Thymus (tissue), 11 donors: Measurements from ENCODE around the gene TEPSIN. TPM values are rescaled to one million over a fixed set of nuclear protein-coding genes. Genes with fewer than 3 reads are reported as not detected.

Experiments
- DNase-seq, 9 donors: peaks; one replicate each; pipeline ENCODE4 v3.0.0-alpha.2; 2013; ENCODE audit warnings: low spot score in 9 of 9, low read depth in 6 of 9, missing footprints in 1 of 9
- H3K27ac ChIP-seq, 2 donors: one replicate each; pipeline ENCODE4 v1.5.1; 2013; ENCODE audit warnings: control low read depth in 1 of 2, low read depth in 1 of 2, low read length in 1 of 2, mild to moderate bottlenecking in 1 of 2, moderate library complexity in 1 of 2
- H3K27me3 ChIP-seq, 2 donors: one replicate each; pipeline ENCODE4 v1.5.1; 2013; ENCODE audit warnings: low read length in 1 of 2; ENCODE audit not compliant: control insufficient read depth in 2 of 2, insufficient read depth in 1 of 2
- H3K36me3 ChIP-seq, 2 donors: one replicate each; pipeline ENCODE4 v1.5.1; 2013; ENCODE audit warnings: low read length in 1 of 2, mild to moderate bottlenecking in 1 of 2, moderate library complexity in 1 of 2; ENCODE audit not compliant: control insufficient read depth in 2 of 2, insufficient read depth in 2 of 2
- H3K4me1 ChIP-seq, 2 donors: one replicate each; pipeline ENCODE4 v1.5.1; 2013; ENCODE audit warnings: low read length in 2 of 2; ENCODE audit not compliant: control insufficient read depth in 2 of 2, insufficient read depth in 2 of 2
- H3K4me3 ChIP-seq, 2 donors: one replicate each; pipeline ENCODE4 v1.5.1; 2013; ENCODE audit warnings: low read length in 2 of 2, control low read depth in 1 of 2, mild to moderate bottlenecking in 1 of 2
- H3K9me3 ChIP-seq, 2 donors: one replicate each; pipeline ENCODE4 v1.5.1; 2013; ENCODE audit warnings: low read length in 1 of 2, mild to moderate bottlenecking in 1 of 2; ENCODE audit not compliant: control insufficient read depth in 2 of 2, insufficient read depth in 1 of 2
- WGBS: extraction: QIAGEN DNeasy Blood & Tissue Kit; methylation state at CpG from one replicate; pipeline ENCODE4 v1.1.7; 2013; 5-methylcytosine and 5-hydroxymethylcytosine counted together
- polyA plus RNA-seq: library from polyadenylated mRNA; stranded (reverse); fragments of 200-250 nt; gene quantifications from one replicate; pipeline ENCODE4 v1.2.3, GENCODE V29; 2013
- total RNA-seq: library from RNA; stranded (reverse); fragments of 120-200 nt; gene quantifications from one replicate; pipeline ENCODE4 v1.2.4, GENCODE V29; 2013
- donor health status: healthy.

Gene TEPSIN
- total and polyA plus RNA-seq, 2 donors: 13.3 to 85.3 TPM

DNA sequence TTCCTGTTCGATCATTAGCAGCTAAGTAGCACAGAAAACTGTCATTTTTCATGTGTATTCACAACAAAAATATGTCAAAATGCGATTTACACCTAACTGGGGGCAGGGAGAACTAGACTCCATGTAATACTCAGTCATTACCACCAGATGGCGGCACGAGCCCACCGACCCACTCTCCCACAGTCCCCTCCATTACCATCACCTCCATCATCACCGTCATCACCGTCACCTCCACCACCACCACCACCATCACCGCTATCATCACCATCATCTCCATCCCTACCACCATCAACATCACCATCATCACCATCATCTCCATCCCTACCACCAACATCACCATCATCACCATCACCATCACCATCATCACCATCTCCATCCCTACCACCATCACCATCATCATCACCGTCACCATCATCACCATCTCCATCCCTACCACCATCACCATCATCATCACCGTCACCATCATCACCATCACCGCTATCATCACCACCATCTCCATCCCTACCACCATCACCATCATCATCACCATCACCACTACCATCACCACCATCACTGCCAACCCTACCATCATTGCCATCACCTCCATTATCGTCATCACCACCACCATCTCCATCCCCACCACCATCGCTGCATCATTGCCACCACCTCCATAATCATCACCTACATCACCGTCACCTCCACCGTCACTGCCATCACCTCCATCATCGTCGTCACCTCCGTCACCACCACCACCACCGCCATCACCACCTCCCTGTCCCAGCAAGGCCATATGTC, 14.7 kb upstream of the TEPSIN start:
- Histone ChIP-seq H3K4me3 (no peak overlapping the region), H3K9me3 (peaks cover 3 to 16% of the 10 kb centered on the region in 2 donors), H3K4me1 (peaks cover 4 to 45% of the 10 kb centered on the region in 2 donors), H3K36me3 (peaks cover 47 to 60% of the 10 kb centered on the region in 2 donors), H3K27me3 (no peaks in the 10 kb centered on the region), H3K27ac (no peak overlapping the region)
- DNase-seq: peak in 4 of 9 donors; percentile 41 to 73 (median 60)
- WGBS: 72% methylated on average over 19 of the region's 19 CpGs

DNA sequence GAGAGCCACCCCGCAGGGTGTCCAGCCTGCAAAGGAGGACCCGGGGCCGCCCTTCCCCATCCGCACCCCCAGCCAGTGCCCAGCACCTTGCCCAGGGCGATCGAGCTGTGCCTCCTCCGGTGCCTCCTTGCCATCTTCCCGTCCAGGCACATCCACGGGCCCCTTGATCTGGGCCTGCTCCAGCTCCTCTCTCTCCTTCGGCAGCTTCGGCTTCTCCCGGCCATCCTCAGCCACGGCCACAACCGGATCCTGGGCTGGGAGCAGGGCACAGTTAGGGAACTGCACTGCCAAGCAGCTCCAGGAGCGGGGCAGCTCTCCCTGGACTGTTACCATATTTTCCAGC, 14.1 kb upstream of the TEPSIN start:
- Histone ChIP-seq H3K27me3 (no peaks in the 10 kb centered on the region), H3K27ac (peak overlapping the region in 1 of 2 donors; percentile 87), H3K4me3 (no peak overlapping the region), H3K36me3 (peaks cover 45 to 55% of the 10 kb centered on the region in 2 donors), H3K4me1 (peaks cover 4 to 45% of the 10 kb centered on the region in 2 donors), H3K9me3 (peaks cover 3 to 16% of the 10 kb centered on the region in 2 donors)
- 96% methylated on average over 15 of the region's 15 CpGs for WGBS
- no peak for DNase-seq

DNA sequence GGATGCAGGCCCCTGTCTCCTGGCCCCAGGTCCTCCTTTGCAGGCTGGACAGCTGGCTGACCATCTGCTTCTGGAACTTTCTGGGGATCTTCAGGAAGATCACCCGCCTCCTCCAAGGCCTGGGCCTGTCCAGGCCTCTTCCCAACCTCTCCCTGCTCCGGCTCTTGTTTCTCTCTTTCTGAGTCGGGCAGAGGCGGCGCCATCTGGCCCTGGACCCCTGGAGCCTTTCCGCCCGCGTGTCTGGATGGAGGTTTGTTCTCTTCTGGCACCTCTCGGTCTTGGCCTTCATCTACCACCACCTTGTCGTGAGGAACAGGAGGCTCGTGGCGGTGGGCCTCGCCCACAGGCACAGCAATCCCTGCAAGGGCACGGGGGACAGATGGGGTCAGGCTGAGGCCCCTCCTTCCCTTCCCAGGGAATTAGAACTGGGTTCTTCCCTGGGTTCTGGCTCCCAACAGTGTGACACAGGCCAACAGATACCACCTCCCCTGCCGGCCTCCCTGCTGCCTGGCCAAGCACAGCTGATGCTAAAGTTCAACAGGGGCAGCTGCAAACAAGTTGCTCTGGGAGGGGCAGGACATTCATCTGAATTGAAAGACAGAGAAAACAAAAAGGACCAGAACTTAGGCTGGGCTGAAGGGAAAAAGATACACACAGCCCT, 13.6 kb upstream of the TEPSIN start:
- Histone ChIP-seq H3K9me3 (peaks cover 3 to 16% of the 10 kb centered on the region in 2 donors), H3K4me3 (no peak overlapping the region), H3K27ac (peak overlapping the region; percentile 74 to 87), H3K36me3 (peaks cover 41 to 50% of the 10 kb centered on the region in 2 donors), H3K27me3 (no peaks in the 10 kb centered on the region), H3K4me1 (peaks cover 4 to 45% of the 10 kb centered on the region in 2 donors)
- peak in 1 of 9 donors; percentile 16 for DNase-seq
- WGBS: 93% methylated on average over 15 of the region's 15 CpGs

DNA sequence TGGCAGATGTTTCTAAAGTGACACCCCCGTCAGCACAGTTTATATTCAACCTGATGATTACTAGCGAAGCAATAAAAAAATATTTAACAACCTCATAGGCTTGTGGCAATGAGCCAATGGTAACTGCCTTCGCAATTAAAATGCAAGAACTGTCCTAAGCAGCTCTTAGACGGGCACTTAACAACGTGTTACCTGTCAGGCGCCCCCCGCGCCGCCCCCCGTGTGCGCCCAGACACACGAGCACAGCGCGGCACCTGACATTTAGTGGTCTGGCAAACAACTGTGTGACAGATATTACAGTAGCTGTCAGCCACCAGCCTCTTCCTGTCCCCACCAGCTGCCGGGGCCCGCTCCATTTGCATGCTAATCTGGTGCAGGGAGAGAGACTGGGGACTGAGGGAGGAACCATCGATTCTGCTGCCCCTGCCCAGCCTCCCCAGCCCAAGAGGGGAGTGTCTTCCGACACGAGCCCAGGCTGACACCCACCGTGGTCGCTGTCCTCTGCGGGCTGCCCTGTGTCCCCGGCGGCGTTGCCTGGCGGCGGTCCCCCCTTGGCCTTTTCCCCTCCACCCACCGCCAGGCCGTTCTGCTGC, 12.9 kb upstream of the TEPSIN start:
- Histone ChIP-seq H3K36me3 (peaks cover 37 to 44% of the 10 kb centered on the region in 2 donors), H3K9me3 (peaks cover 3 to 16% of the 10 kb centered on the region in 2 donors), H3K27me3 (no peaks in the 10 kb centered on the region), H3K4me3 (no peak overlapping the region), H3K27ac (peak overlapping the region; percentile 74 to 87), H3K4me1 (peaks cover 4 to 45% of the 10 kb centered on the region in 2 donors)
- DNase-seq: peak in 6 of 9 donors; percentile 42 to 85 (median 64)
- 66% methylated on average over 29 of the region's 29 CpGs for WGBS

DNA sequence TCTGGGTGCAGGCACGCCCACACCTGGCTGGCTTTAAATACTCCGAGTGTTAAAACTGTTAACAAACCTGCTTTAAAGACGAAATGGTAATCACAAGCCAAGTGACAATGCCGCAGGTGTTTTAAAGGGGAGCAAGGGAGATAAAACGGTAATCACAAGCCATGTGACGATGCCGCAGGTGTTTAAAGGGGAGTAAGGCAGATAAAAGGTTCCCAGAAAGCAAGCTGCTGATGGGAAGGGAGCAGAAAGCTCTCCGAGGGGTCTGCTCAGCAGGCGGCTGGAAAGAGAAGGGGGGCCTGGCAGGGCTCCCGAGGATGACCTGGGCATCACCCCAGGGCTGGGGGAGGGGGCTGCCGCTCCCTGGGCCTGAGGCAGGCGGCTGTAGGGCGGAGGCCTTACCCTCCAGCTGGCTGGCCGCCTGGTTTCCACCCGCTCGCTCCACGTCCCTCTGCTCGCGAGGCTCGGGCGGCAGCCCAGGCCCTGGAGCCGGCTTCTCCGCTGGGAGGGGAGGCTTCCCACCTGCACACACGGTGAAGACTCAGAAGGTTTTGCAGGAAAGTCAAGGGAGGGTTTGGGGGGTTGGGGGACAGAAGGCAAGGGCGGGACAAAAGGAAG, 12.3 kb upstream of the TEPSIN start:
- peaks cover 4 to 45% of the 10 kb centered on the region in 2 donors for H3K4me1 ChIP-seq
- 59% methylated on average over 25 of the region's 25 CpGs for WGBS
- DNase-seq: peak in 4 of 9 donors; percentile 40 to 79 (median 50)
- no peaks in the 10 kb centered on the region for H3K27me3 ChIP-seq
- no peak overlapping the region for H3K4me3 ChIP-seq
- peaks cover 37 to 38% of the 10 kb centered on the region in 2 donors for H3K36me3 ChIP-seq
- H3K27ac ChIP-seq: peak overlapping the region; percentile 58 to 87
- peaks cover 3 to 16% of the 10 kb centered on the region in 2 donors for H3K9me3 ChIP-seq

DNA sequence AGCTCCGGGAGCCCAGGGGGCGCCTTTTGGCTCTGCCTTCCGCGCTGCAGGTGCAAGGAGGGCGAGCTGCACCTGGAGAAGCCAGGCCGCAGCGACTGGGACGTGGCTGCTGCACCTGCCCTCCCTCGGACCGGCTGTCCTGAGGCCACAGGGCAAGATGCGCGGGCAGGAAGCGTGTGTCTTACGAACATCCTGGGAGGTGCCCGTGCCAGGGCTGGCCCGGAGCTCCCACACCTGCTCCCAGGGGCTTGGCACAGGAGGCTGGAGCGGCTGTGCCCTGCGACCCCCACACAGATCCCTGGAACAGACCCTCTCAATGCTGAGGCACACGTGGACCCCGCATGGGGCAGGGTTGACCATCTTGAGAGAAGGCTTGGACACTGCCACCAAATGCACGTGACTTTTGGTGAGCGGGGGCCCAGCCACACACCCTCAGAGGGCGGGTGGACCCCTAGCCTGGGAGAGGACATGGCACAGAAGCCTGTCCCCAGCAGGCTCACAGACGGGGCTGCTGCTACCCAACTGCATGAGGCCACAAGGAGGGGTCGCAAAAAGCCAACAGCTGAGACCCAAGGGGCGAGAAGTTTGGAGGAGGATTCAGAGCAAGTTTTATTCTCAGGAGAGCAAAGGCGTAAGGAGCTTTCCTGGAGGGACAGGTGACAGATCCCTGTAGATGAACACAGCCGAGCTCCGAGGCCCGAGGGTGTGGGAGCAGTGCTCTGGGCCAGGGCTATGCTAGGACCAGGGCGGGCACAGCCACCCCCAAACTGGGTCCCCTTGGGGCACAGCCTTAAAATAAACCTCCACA, 11.6 kb upstream of the TEPSIN start:
- Histone ChIP-seq H3K36me3 (peaks cover 36 to 44% of the 10 kb centered on the region in 2 donors), H3K27me3 (no peaks in the 10 kb centered on the region), H3K4me3 (no peak overlapping the region), H3K27ac (peak overlapping the region; percentile 11 to 87), H3K4me1 (peaks cover 4 to 45% of the 10 kb centered on the region in 2 donors), H3K9me3 (peaks cover 3 to 16% of the 10 kb centered on the region in 2 donors)
- peak in 1 of 9 donors; percentile 15 for DNase-seq
- WGBS: 90% methylated on average over 31 of the region's 31 CpGs

DNA sequence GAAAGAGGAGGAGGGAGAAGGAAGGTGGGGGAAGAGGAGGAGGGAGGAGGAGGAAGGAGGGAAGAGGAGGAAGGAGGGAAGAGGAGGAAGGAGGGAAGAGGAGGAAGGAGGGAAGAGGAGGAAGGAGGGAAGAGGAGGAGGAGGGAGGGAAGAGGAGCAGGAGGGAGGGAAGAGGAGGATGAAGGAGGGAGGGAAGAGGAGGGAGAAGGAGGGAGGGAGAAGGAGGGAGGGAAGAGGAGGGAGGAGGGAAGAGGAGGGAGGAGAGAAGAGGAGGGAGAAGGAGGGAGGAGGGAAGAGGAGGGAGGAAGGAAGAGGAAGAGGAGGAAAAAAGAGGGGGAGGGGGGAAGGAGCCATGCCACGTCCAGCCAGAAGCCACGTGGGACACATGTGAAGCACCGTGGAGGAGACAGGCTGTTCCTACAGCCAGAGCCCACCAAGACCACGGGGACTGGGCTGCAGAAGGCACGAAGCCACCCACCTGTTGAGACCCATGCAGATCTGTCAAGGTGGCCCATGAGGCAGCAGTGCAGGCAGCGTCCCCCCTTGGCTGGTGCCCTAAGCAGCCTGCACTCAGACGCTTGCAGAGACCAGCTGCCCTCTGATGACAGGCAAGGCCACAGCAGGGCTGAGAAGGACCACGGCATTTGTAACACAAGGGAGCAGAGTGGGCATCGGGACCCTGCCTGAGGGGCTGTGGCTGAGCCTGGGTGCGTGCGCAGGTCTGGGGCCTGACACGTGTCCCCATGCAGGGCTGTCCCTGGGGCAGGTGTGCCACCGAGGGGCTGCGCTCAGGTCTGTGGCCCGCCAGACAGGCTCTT, 10.6 kb upstream of the TEPSIN start:
- Histone ChIP-seq H3K4me1 (peaks cover 4 to 39% of the 10 kb centered on the region in 2 donors), H3K4me3 (no peak overlapping the region), H3K27ac (no peak overlapping the region), H3K27me3 (no peaks in the 10 kb centered on the region), H3K36me3 (peaks cover 31 to 47% of the 10 kb centered on the region in 2 donors), H3K9me3 (peaks cover 3 to 16% of the 10 kb centered on the region in 2 donors)
- 96% methylated on average over 15 of the region's 15 CpGs for WGBS
- peak in 1 of 9 donors; percentile 25 for DNase-seq

DNA sequence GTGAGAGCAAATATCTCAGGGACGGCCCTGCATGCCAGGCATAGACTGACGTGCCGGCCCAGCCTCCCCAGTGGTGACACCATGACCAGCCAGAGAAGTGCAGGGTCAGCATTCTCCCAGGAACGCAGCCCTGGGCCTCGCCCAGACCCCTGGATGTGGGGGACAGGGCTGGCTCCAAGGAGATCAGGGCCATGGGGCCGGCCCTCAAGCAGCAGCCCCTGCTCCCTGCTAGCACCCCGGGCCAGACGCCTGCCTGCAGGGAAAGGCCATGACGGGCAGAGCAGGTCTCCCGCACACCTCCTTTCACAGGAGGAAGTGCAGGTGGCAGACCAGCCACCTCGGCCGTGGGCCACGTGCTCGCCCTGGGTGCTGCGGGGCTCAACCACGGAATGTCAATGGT, 9.8 kb upstream of the TEPSIN start:
- no peak for DNase-seq
- H3K27me3 ChIP-seq: no peaks in the 10 kb centered on the region
- peaks cover 29 to 49% of the 10 kb centered on the region in 2 donors for H3K36me3 ChIP-seq
- peaks cover 4 to 39% of the 10 kb centered on the region in 2 donors for H3K4me1 ChIP-seq
- H3K27ac ChIP-seq: no peak overlapping the region
- H3K4me3 ChIP-seq: no peak overlapping the region
- 91% methylated on average over 16 of the region's 16 CpGs for WGBS
- peaks cover 3 to 16% of the 10 kb centered on the region in 2 donors for H3K9me3 ChIP-seq
